Measurements from ENCODE around the gene MYL2. TPM values are rescaled to one million over a fixed set of nuclear protein-coding genes. Genes with fewer than 3 reads are reported as not detected.

The MYL2 gene
- total RNA-seq, 1 experiment from 2014 or later = 0.39 TPM

DNA sequence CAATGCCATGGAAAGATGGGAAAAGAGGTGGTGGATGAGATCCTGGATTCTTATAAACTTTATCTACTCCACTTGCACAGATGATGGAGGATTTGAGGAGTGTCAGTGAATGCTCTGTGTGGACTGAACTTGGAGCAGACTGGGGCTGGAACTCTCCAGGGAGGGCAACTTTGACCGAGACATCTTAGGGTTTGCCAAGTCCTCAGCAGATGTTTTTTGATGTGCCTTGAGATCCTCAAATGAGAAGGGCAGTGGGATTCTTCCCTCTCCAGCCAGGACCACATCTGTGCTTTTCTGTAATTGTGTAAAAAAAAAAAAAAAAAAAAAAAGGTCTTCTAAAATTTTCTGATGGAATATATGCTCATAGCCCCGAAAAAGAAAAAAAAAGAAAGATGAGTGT, 23.0 kb upstream of the MYL2 start:
- no peak overlapping the region for H3K9ac ChIP-seq (ENCODE audit: low read length)
- H3K27me3 ChIP-seq (ENCODE audit: insufficient read depth, low read length) = no peaks in the 10 kb centered on the region
- CTCF ChIA-PET = no interaction called here
- no peak overlapping the region for H3K4me3 ChIP-seq (replicated peaks in 1 of 2; ENCODE audit: low read depth in 1 of 2, low read length in 2 of 2)
- H3K79me2 ChIP-seq (ENCODE audit: insufficient read depth, low read length) = no peaks in the 10 kb centered on the region
- no peak overlapping the region for H2AFZ ChIP-seq (ENCODE audit: low read depth, low read length, poor library complexity, severe bottlenecking)
- no peaks in the 10 kb centered on the region for H3K4me1 ChIP-seq (ENCODE audit: control insufficient read depth in 1 of 2, insufficient read depth in 2 of 2, low read length in 2 of 2)
- H3K27ac ChIP-seq (ENCODE audit: low read depth, low read length) = no peak overlapping the region
- RAD21 ChIA-PET (ENCODE audit: low non-redundant PET in 1 of 2, low total read pairs in 2 of 2, uncharacterized antibody in 2 of 2, unreplicated experiment in 2 of 2) = no interaction called here
- H3K36me3 ChIP-seq (ENCODE audit: control insufficient read depth in 1 of 2, insufficient read depth in 2 of 2, low read length in 2 of 2) = no peaks in the 10 kb centered on the region
- DNase-seq (ENCODE audit: low read depth, low spot score) (no peak), ATAC-seq (no peak)
- intact Hi-C loops (cut with micrococcal nuclease) = no loop called here
- H3K9me2 ChIP-seq (ENCODE audit: insufficient read depth) = no peaks in the 10 kb centered on the region
- TF ChIP-seq SRF (IDR thresholded peaks at IDR 0.05; ENCODE audit: low read depth) = no peak
- TF ChIP-seq POLR2A (IDR thresholded peaks at IDR 0.05; ENCODE audit: borderline replicate concordance, extremely low read depth, insufficient read depth, insufficient read length) = no peak
- TF ChIP-seq RAD21 (IDR thresholded peaks at IDR 0.05; ENCODE audit: low read depth) = no peak
- no peak for TF ChIP-seq ZFX (IDR thresholded peaks at IDR 0.05)
- TF ChIP-seq ELF1 (IDR thresholded peaks at IDR 0.05; ENCODE audit: borderline replicate concordance, low read depth) = no peak
- BruUV-seq (replicated peaks) = no TSS peak
- no peak overlapping the region for H3K4me2 ChIP-seq (ENCODE audit: low read length)
- peaks cover 0 to 10% of the 10 kb centered on the region in 2 experiments; a peak in 1 of 4 replicates for H3K9me3 ChIP-seq (ENCODE audit: control insufficient read depth in 1 of 2, insufficient read depth in 1 of 2, low read depth in 1 of 2, low read length in 2 of 2)
- POLR2A ChIA-PET = no interaction called here
- no peaks in the 10 kb centered on the region for H4K20me1 ChIP-seq (ENCODE audit: insufficient read depth)

DNA sequence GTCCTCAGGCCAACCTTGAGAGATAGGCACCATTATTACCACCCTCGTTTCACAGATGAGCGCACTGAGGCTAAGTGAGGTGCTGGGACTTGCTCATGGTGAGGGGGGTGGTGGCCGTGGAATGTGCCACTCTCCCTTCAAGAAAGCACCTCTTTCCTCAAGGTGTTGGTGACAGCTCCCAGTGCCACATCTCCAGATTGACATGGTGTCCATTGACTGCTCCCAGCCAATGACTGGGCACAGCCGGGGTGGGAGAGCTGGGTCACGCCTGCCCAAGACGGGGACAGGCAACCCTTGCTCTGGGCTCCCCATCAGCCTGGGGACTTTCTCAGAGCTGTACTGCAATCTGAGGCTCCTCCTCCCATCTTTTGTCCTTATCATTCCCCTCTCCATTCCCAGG, 21.0 kb upstream of the MYL2 start:
- no peak for ATAC-seq
- Histone ChIP-seq H3K27ac (ENCODE audit: low read depth, low read length) (no peak overlapping the region), H2AFZ (ENCODE audit: low read depth, low read length, poor library complexity, severe bottlenecking) (no peak overlapping the region), H3K4me1 (ENCODE audit: control insufficient read depth in 1 of 2, insufficient read depth in 2 of 2, low read length in 2 of 2) (peaks cover 7 to 12% of the 10 kb centered on the region in 2 experiments), H3K36me3 (ENCODE audit: control insufficient read depth in 1 of 2, insufficient read depth in 2 of 2, low read length in 2 of 2) (no peaks in the 10 kb centered on the region), H3K4me3 (replicated peaks in 1 of 2; ENCODE audit: low read depth in 1 of 2, low read length in 2 of 2) (no peak overlapping the region), H3K79me2 (ENCODE audit: insufficient read depth, low read length) (no peaks in the 10 kb centered on the region), H4K20me1 (ENCODE audit: insufficient read depth) (no peaks in the 10 kb centered on the region), H3K9ac (ENCODE audit: low read length) (no peak overlapping the region), H3K9me2 (ENCODE audit: insufficient read depth) (no peaks in the 10 kb centered on the region), H3K27me3 (ENCODE audit: insufficient read depth, low read length) (no peaks in the 10 kb centered on the region), H3K9me3 (ENCODE audit: control insufficient read depth in 1 of 2, insufficient read depth in 1 of 2, low read depth in 1 of 2, low read length in 2 of 2) (peaks cover 0 to 10% of the 10 kb centered on the region in 2 experiments; a peak in 1 of 4 replicates), H3K4me2 (ENCODE audit: low read length) (no peak overlapping the region)
- BruUV-seq (replicated peaks) = no TSS peak
- CTCF ChIA-PET = no interaction called here
- RAD21 ChIA-PET (ENCODE audit: low non-redundant PET in 1 of 2, low total read pairs in 2 of 2, uncharacterized antibody in 2 of 2, unreplicated experiment in 2 of 2) = no interaction called here
- TF ChIP-seq RAD21 (IDR thresholded peaks at IDR 0.05; ENCODE audit: low read depth) = no peak
- TF ChIP-seq SIN3A (IDR thresholded peaks at IDR 0.05; ENCODE audit: low read depth) = no peak
- POLR2A ChIA-PET = no interaction called here
- no peak for DNase-seq (ENCODE audit: low read depth, low spot score)
- intact Hi-C loops (cut with micrococcal nuclease) = no loop called here
